ENCODE results near the gene DDX11.
"Not testable (repeated sequence)": the region's sequence is repeated elsewhere in the genome, so short reads cannot be mapped to it uniquely, and the experiment has no call there.

Gene DDX11

DNA sequence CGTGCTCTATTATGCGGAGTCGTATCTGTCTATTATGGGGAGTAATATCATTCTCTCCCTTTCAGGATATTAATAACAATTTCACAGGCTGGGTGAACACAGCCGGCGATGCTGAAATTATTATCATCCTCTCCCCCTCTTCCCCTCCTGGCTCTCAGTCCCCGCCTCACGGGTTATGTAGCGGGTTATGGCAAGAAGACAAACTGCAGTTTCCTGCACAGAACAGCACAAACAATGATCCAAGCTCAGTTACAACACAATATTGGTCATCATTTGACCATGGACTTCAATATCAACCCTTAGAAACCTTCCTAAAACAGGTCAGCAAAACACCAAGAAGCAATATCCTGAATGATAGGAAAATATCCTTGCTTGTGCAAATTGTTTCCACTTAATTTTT is 50.5 kb downstream of the DDX11 start:
- DNase-seq (ENCODE audit: low read depth), result not testable (repeated sequence)

DNA sequence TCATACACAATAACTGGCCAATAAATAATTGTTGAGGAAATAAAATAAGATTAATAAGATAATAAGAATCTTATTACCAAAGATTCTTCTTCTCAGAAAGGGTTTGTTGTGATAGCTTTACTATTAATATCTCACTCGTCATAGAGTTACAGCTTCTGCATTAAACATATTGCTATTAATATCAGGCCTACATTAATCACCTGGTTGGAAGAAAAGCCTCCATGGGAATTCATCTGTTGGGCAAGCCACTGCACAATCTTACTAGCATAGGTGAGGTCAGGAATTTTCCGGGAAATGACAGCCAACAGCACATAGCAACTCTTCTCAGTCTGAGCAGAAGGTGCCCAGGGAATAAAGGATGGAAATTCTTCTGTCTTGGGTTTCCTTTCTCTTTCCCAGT is 51.5 kb downstream of the DDX11 start:
- DNase-seq (ENCODE audit: low read depth), result not testable (repeated sequence)

- not testable (repeated sequence) for DNase-seq (ENCODE audit: low read depth)
Measured at GRCh38 chr12:31127209-31127848, 53.7 kb downstream of the DDX11 start.

- DNase-seq (ENCODE audit: low read depth), result not testable (repeated sequence)
Measured at GRCh38 chr12:31136581-31136980, 62.9 kb downstream of the DDX11 start.

DNA sequence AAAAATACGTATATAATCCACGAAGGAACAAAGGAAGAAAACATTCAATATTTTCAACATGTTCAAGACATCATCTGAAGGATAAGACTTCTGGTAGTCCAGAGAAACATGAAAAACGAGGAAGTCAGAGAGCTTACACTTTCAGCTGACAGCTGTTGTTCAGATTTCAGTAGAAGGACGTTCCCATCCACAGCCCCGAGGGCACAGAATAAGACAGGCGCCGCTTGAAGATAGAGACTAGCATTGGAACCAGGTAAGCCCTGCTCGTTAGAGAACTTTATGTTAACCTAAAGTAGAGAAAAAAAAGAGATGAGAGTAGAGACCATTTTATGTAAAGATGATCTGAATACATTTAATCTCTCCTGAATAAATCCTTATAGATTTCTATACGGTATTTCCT is 71.1 kb downstream of the DDX11 start:
- not testable (repeated sequence) for DNase-seq (ENCODE audit: low read depth)

DNA sequence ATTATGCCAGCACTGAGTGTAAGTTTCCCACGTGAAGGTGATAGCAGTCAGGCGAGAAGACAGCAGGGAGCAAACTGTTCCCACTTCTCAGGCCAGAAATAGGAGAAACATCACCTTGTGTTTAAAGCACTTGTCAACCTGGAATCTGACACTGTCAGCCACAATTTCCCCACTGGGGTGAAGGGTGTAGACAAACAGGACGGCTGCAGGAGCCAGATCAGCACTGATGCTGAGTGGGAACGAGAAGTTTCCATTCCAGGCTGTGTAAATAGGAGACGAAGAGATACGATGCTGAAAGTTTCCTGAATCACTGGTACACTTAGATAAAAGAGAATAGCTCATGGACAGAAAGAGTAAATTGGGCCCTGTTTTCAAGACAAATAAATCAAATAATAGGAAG is 71.6 kb downstream of the DDX11 start:
- DNase-seq (ENCODE audit: low read depth), result not testable (repeated sequence)

GRCh38 chr12:31147415-31147814 is 73.8 kb downstream of the DDX11 start:
- DNase-seq (ENCODE audit: low read depth), result not testable (repeated sequence)

GRCh38 chr12:31150766-31151165 is 77.1 kb downstream of the DDX11 start:
- not testable (repeated sequence) for DNase-seq (ENCODE audit: low read depth)

Measured in EH (cell line).